Astrocyte (in vitro differentiated cells and primary cell): ENCODE data around the gene PDZD2. TPM values are rescaled to one million over a fixed set of nuclear protein-coding genes. Genes with fewer than 3 reads are reported as not detected.

ENCODE experiments used
- DNase-seq: peaks from one replicate; pipeline ENCODE4 v3.0.0-alpha.2; 2010; ENCODE audit warnings: low read depth
- FAIRE-seq: peaks from 2 replicates; lab custom pipeline; 2011; peaks lifted over from hg19 to GRCh38; lab: Jason Lieb, UNC
- H2AFZ ChIP-seq: 2 replicates; pipeline ENCODE4 v1.6.0; 2012; ENCODE audit warnings: low read depth, low read length, inconsistent platforms
- H3K27ac ChIP-seq: 2 replicates; pipeline ENCODE4 v1.5.1; 2011; ENCODE audit warnings: low read depth, low read length, inconsistent platforms
- H3K27me3 ChIP-seq: 2 replicates; pipeline ENCODE4 v1.6.0; 2011; ENCODE audit warnings: low read length, inconsistent platforms; ENCODE audit not compliant: insufficient read depth
- H3K36me3 ChIP-seq: 2 replicates; pipeline ENCODE4 v1.5.1; 2011; ENCODE audit warnings: low read length, inconsistent platforms; ENCODE audit not compliant: insufficient read depth
- H3K4me1 ChIP-seq: 2 replicates; pipeline ENCODE4 v1.5.1; 2011; ENCODE audit warnings: low read length, inconsistent platforms; ENCODE audit not compliant: insufficient read depth
- H3K4me2 ChIP-seq: 2 replicates; pipeline ENCODE4 v1.6.0; 2012; ENCODE audit warnings: low read length, inconsistent platforms
- H3K4me3 ChIP-seq: 2 replicates; pipeline ENCODE4 v1.5.1; 2011; ENCODE audit warnings: low read depth, mild to moderate bottlenecking, low read length, inconsistent platforms; ENCODE audit not compliant: insufficient read depth
- H3K79me2 ChIP-seq: 2 replicates; pipeline ENCODE4 v1.6.0; 2012; ENCODE audit warnings: mild to moderate bottlenecking, low read length, inconsistent platforms; ENCODE audit not compliant: insufficient read depth
- H3K9ac ChIP-seq: 2 replicates; pipeline ENCODE4 v1.6.0; 2012; ENCODE audit warnings: mild to moderate bottlenecking, low read length, inconsistent platforms
- H3K9me3 ChIP-seq: 2 replicates; pipeline ENCODE4 v1.5.1; 2012; ENCODE audit warnings: low read depth, mild to moderate bottlenecking, low read length, inconsistent platforms; ENCODE audit not compliant: insufficient read depth
- H4K20me1 ChIP-seq: 2 replicates; pipeline ENCODE4 v1.6.0; 2012; ENCODE audit warnings: low read length, inconsistent platforms; ENCODE audit not compliant: insufficient read depth
- H3K27ac Mint-ChIP-seq: one replicate; pipeline ENCODE4 v1.8.0; 2021; ENCODE audit warnings: mild to moderate bottlenecking, mixed read lengths; ENCODE audit not compliant: unreplicated experiment
- H3K27me3 Mint-ChIP-seq: one replicate; pipeline ENCODE4 v1.8.0; 2021; ENCODE audit warnings: low read depth, mixed read lengths; ENCODE audit not compliant: unreplicated experiment
- H3K36me3 Mint-ChIP-seq: one replicate; pipeline ENCODE4 v1.8.0; 2021; ENCODE audit warnings: low read depth, mixed read lengths; ENCODE audit not compliant: unreplicated experiment
- H3K4me1 Mint-ChIP-seq: one replicate; pipeline ENCODE4 v1.8.0; 2021; ENCODE audit warnings: low read depth, mixed read lengths; ENCODE audit not compliant: unreplicated experiment
- H3K4me3 Mint-ChIP-seq: one replicate; pipeline ENCODE4 v1.8.0; 2021; ENCODE audit warnings: mild to moderate bottlenecking, moderate library complexity, mixed read lengths; ENCODE audit not compliant: unreplicated experiment
- H3K9me3 Mint-ChIP-seq: one replicate; pipeline ENCODE4 v1.8.0; 2021; ENCODE audit warnings: mild to moderate bottlenecking, mixed read lengths; ENCODE audit not compliant: unreplicated experiment
- CTCF ChIP-seq: IDR thresholded peaks from 2 replicates; pipeline ENCODE4 v1.5.1; 2011; ENCODE audit warnings: low read depth, mild to moderate bottlenecking, inconsistent platforms, low read length, moderate library complexity; ENCODE audit not compliant: insufficient read depth
- EZH2 ChIP-seq: IDR thresholded peaks from 2 replicates; pipeline ENCODE4 v1.6.1; 2012; ENCODE audit warnings: mild to moderate bottlenecking, low read length, inconsistent platforms; ENCODE audit not compliant: insufficient read depth
- total RNA-seq: library from RNA; stranded (reverse); gene quantifications from 2 replicates; pipeline ENCODE4 v1.2.1, GENCODE V29; 2021

Gene PDZD2
- total RNA-seq, 1 donor from 2014 or later: 10.3 TPM

GRCh38 chr5:32123058-32123805 lies 484.3 kb downstream of the PDZD2 start:
- H3K9me3 Mint-ChIP-seq: no peaks in the 10 kb centered on the region
- peaks cover 18% of the 10 kb centered on the region for H3K36me3 Mint-ChIP-seq
- H3K4me1 ChIP-seq: no peaks in the 10 kb centered on the region
- H3K36me3 ChIP-seq: peaks cover 47% of the 10 kb centered on the region
- H3K79me2 ChIP-seq: peaks cover 78% of the 10 kb centered on the region
- TF ChIP-seq EZH2 (no peak), CTCF (no peak)
- no peak overlapping the region for H3K27ac Mint-ChIP-seq
- H3K9me3 ChIP-seq: no peaks in the 10 kb centered on the region
- H3K27me3 Mint-ChIP-seq: no peaks in the 10 kb centered on the region
- no peak for FAIRE-seq
- no peak overlapping the region for H3K27ac ChIP-seq
- no peak overlapping the region for H3K4me2 ChIP-seq
- no peak overlapping the region for H2AFZ ChIP-seq
- H3K4me3 Mint-ChIP-seq: no peak overlapping the region
- no peak for DNase-seq
- peaks cover 56% of the 10 kb centered on the region for H4K20me1 ChIP-seq
- H3K27me3 ChIP-seq: no peaks in the 10 kb centered on the region
- no peak overlapping the region for H3K4me3 ChIP-seq
- H3K9ac ChIP-seq: no peak overlapping the region
- peaks cover 7% of the 10 kb centered on the region for H3K4me1 Mint-ChIP-seq

DNA sequence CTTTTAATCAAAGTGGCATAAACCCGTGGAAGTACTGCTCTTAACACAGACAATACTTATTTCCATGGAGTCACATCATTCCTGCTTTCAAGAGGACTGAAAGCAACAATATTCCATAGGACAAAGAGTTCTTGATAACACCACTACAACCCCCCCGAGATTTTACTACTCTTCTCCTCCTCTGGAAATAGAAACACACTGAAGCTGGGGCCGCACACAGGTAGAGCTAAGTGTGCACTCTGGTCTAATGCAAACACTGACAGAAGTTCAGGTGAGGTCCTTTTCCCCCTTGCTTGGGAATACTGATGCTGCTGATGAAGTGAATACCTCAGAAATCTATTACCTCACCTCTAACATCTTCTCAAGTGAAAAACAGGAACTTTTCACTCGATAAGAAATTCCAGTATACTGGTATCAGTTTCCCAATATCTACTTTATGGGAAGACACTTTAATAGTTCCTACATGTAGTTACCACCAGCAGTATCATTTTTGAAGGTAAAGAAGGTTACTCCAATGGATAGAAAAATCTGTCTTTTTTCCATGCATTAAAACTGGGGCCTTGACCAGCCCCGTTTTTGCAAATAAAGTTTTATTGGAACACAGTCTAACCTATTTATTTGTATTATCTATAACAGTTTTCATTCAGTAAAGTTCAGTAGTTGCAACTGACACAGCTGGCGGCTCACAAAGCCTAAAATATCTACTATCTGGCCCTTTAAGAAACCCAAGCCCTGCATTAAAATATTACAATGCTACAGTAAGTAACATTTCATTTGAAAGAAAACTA lies 485.2 kb downstream of the PDZD2 start:
- no peak overlapping the region for H2AFZ ChIP-seq
- Mint-ChIP-seq H3K36me3 (peaks cover 20% of the 10 kb centered on the region), H3K4me1 (peaks cover 7% of the 10 kb centered on the region), H3K4me3 (no peak overlapping the region), H3K27me3 (no peaks in the 10 kb centered on the region), H3K9me3 (no peaks in the 10 kb centered on the region), H3K27ac (no peak overlapping the region)
- no peak overlapping the region for H3K27ac ChIP-seq
- H3K36me3 ChIP-seq: peaks cover 47% of the 10 kb centered on the region
- FAIRE-seq (no peak), DNase-seq (no peak)
- no peaks in the 10 kb centered on the region for H3K27me3 ChIP-seq
- H3K9me3 ChIP-seq: no peaks in the 10 kb centered on the region
- H3K4me3 ChIP-seq: no peak overlapping the region
- H3K4me1 ChIP-seq: no peaks in the 10 kb centered on the region
- peaks cover 63% of the 10 kb centered on the region for H4K20me1 ChIP-seq
- no peak for TF ChIP-seq EZH2
- H3K9ac ChIP-seq: no peak overlapping the region
- H3K4me2 ChIP-seq: no peak overlapping the region
- peaks cover 85% of the 10 kb centered on the region for H3K79me2 ChIP-seq

- H3K36me3 ChIP-seq: peaks cover 36% of the 10 kb centered on the region
- FAIRE-seq (no peak), DNase-seq (no peak)
- peaks cover 7% of the 10 kb centered on the region for H3K4me1 Mint-ChIP-seq
- H2AFZ ChIP-seq: no peak overlapping the region
- TF ChIP-seq EZH2 (no peak), CTCF (no peak)
- no peak overlapping the region for H3K4me3 Mint-ChIP-seq
- H3K4me1 ChIP-seq: no peaks in the 10 kb centered on the region
- H3K27ac Mint-ChIP-seq: no peak overlapping the region
- peaks cover 20% of the 10 kb centered on the region for H3K36me3 Mint-ChIP-seq
- H3K79me2 ChIP-seq: peaks cover 95% of the 10 kb centered on the region
- H3K9ac ChIP-seq: no peak overlapping the region
- no peaks in the 10 kb centered on the region for H3K27me3 ChIP-seq
- peaks cover 84% of the 10 kb centered on the region for H4K20me1 ChIP-seq
- H3K9me3 ChIP-seq: no peaks in the 10 kb centered on the region
- no peak overlapping the region for H3K27ac ChIP-seq
- H3K4me2 ChIP-seq: no peak overlapping the region
- H3K9me3 Mint-ChIP-seq: no peaks in the 10 kb centered on the region
- no peak overlapping the region for H3K4me3 ChIP-seq
- H3K27me3 Mint-ChIP-seq: no peaks in the 10 kb centered on the region
Measured at GRCh38 chr5:32126691-32127090, 487.8 kb downstream of the PDZD2 start.
